Activated B cell treated with CpG ODN at 0.5 μM for 24 hours (primary cell): Measurements from ENCODE around the gene STK24. TPM values are rescaled to one million over a fixed set of nuclear protein-coding genes. Genes with fewer than 3 reads are reported as not detected.

Experiments
- ATAC-seq: fragments of 200-7000 bp; cut with Tn5 transposase; one replicate; pipeline ENCODE4 v1.10.0; 2021; ENCODE audit warnings: low read depth, mild to moderate bottlenecking, moderate library complexity
- CTCF ChIA-PET: fragments of 350-600 bp; sonication (Branson Sonifier 250); formaldehyde crosslinking; loops from one replicate; lab custom pipeline; 2021; ENCODE audit warnings: antibody characterized with exemption; lab: Charles Lee
- POLR2A ChIA-PET: fragments of 350-600 bp; sonication (Branson Sonifier 250); formaldehyde crosslinking; loops from one replicate; lab custom pipeline; 2021; ENCODE audit warnings: antibody characterized with exemption; lab: Charles Lee
- DNase-seq: peaks from one replicate; pipeline ENCODE4 v3.0.0; 2022
- H3K27ac Mint-ChIP-seq: one replicate; pipeline ENCODE4 v1.8.0; 2020; ENCODE audit warnings: mixed read lengths
- H3K27me3 Mint-ChIP-seq: one replicate; pipeline ENCODE4 v1.8.0; 2021; ENCODE audit warnings: mixed read lengths
- H3K36me3 Mint-ChIP-seq: one replicate; pipeline ENCODE4 v1.8.0; 2021; ENCODE audit warnings: low read depth, mixed read lengths
- H3K4me1 Mint-ChIP-seq: one replicate; pipeline ENCODE4 v1.8.0; 2021; ENCODE audit warnings: mixed read lengths
- H3K4me3 Mint-ChIP-seq: one replicate; pipeline ENCODE4 v1.8.0; 2020; ENCODE audit warnings: mild to moderate bottlenecking, mixed read lengths
- H3K9me3 Mint-ChIP-seq: one replicate; pipeline ENCODE4 v1.8.0; 2020; ENCODE audit warnings: mixed read lengths
- intact Hi-C: fragments of 100-400 bp; cut with micrococcal nuclease; formaldehyde crosslinking; loops from one replicate; pipeline ENCODE4 v1.15.1; 2024
- total RNA-seq: library from RNA; stranded (reverse); gene quantifications from 2 replicates; pipeline ENCODE4 v1.2.3, GENCODE V29; 2022
- TF ChIP-seq, protein P1 (sequence below): fragments of 200-600 bp; IDR thresholded peaks from one replicate; pipeline ENCODE4 v1.8.0; 2022; ENCODE audit warnings: antibody characterized with exemption, mild to moderate bottlenecking

The STK24 gene
- total RNA-seq, 1 donor from 2014 or later = 84.8 TPM

DNA sequence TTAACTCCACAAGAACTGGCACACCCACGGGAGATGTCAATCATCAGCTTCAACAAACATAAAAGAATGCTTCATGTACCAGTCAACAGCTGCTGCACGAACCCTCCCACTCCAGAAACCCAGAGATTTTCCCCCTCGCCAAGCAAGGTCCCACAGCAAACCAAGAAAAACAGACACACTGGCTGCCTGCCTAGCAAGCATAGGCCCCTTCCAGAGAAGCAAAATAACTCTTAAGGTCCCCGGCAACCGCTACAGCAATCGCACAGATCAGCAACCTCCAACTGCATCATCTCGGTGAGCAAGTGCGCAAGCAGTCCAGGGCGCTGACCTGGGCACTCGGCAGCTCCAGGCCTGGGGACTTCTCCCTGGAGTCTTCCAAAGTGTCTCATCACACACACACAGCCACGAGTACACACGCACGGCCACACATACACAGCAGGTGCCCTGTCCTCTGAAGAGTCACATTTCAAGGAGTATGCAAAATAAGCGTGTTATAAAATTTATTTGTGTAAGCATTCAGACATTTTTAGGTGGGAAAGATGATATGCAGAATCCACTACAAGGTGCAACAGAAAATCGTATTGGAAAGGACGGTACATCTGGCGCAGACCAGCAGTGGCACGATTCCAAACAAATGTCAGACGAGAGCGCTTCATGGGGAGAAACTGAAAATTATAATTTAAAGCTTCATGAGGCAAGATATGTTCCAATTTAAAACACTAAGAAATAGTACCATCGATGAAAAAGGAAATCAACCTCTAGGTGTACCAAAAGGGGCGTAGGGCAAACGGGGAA lies 125.0 kb downstream of the STK24 start:
- TF ChIP-seq, protein P1, sequence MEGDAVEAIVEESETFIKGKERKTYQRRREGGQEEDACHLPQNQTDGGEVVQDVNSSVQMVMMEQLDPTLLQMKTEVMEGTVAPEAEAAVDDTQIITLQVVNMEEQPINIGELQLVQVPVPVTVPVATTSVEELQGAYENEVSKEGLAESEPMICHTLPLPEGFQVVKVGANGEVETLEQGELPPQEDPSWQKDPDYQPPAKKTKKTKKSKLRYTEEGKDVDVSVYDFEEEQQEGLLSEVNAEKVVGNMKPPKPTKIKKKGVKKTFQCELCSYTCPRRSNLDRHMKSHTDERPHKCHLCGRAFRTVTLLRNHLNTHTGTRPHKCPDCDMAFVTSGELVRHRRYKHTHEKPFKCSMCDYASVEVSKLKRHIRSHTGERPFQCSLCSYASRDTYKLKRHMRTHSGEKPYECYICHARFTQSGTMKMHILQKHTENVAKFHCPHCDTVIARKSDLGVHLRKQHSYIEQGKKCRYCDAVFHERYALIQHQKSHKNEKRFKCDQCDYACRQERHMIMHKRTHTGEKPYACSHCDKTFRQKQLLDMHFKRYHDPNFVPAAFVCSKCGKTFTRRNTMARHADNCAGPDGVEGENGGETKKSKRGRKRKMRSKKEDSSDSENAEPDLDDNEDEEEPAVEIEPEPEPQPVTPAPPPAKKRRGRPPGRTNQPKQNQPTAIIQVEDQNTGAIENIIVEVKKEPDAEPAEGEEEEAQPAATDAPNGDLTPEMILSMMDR = no peak
- Mint-ChIP-seq H3K9me3 (no peaks in the 10 kb centered on the region), H3K27me3 (no peaks in the 10 kb centered on the region), H3K4me3 (no peak overlapping the region), H3K36me3 (peaks cover 82% of the 10 kb centered on the region), H3K4me1 (peaks cover 2% of the 10 kb centered on the region), H3K27ac (no peak overlapping the region)
- intact Hi-C loops = no loop called here
- ChIA-PET POLR2A (no interaction called here), CTCF (interaction anchor here (0.9 to 2.8 kb wide), 2 partner anchors 201 to 222 kb away, joined by 5 to 10 read pairs; no protein-coding TSS in a partner anchor)
- DNase-seq = no peak
- no peak for ATAC-seq

DNA sequence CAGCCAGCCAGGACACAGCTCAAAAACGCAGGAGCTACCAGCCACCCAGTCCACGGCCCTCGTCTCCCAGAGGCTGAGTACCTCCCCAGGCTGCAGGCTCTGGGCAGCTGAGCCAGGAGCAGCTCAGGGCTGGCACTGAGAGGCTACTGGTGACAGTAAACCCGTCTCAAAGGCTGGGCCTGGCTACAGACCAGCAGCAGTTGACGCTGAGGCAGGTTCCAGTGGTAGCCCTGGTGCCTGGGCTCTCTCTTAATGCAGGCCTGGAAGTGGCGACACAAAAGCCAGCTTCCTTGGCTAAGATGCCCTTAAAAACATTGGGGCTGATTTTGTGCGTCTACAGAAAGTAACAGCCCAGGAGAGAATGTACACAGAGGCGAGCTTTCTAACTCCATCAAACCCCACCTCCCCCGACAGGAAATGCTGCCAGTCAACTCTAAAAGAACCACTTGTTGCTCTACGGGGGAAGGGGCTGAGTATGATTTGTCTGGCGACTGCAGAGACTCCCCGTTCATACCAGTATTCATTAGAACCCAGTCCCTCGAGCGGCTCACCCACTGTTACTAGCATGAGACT lies 126.3 kb downstream of the STK24 start:
- Mint-ChIP-seq H3K9me3 (no peaks in the 10 kb centered on the region), H3K27ac (peak overlapping the region; percentile 9), H3K27me3 (no peaks in the 10 kb centered on the region), H3K4me3 (no peak overlapping the region), H3K36me3 (peaks cover 71% of the 10 kb centered on the region), H3K4me1 (peaks cover 3% of the 10 kb centered on the region)
- CTCF ChIA-PET = interaction anchor here (0.9 to 2.8 kb wide), 4 partner anchors 202 to 223 kb away, joined by 5 to 10 read pairs (median 6); no protein-coding TSS in a partner anchor
- DNase-seq (no peak), ATAC-seq (no peak)
- TF ChIP-seq, protein P1 = no peak
- POLR2A ChIA-PET = no interaction called here
- intact Hi-C loops = no loop called here

DNA sequence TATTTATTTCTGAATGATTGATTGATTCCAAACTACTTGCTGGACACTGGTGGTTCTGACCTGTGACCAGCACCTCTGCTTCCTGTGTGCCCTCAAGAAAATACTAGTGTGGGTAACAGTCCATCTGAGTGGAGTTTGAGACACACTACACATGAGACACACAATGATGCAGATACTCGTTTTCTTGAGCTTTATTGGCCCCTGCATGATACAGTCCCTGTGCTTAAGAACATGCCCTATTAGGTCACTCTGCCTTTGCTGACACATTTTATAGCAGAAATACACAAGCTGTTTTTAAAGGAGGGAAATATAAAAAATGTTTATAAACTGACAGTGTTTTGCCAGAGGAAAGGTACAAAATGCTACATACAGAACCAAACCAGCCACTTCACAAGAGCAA lies 126.9 kb downstream of the STK24 start:
- ChIA-PET CTCF (interaction anchor here (0.6 to 2.8 kb wide), 4 partner anchors 128 to 223 kb away, joined by 3 to 10 read pairs (median 6); no protein-coding TSS in a partner anchor), POLR2A (interaction anchor here (0.6 kb wide), 2 partner anchors 120 to 177 kb away, joined by 3 read pairs; no protein-coding TSS in a partner anchor)
- H3K27ac Mint-ChIP-seq = no peak overlapping the region
- no peak overlapping the region for H3K4me3 Mint-ChIP-seq
- H3K9me3 Mint-ChIP-seq = no peaks in the 10 kb centered on the region
- TF ChIP-seq, protein P1 = no peak
- ATAC-seq = no peak
- no peak for DNase-seq
- H3K27me3 Mint-ChIP-seq = no peaks in the 10 kb centered on the region
- H3K4me1 Mint-ChIP-seq = peaks cover 9% of the 10 kb centered on the region
- H3K36me3 Mint-ChIP-seq = peaks cover 65% of the 10 kb centered on the region
- intact Hi-C loops = no loop called here

DNA sequence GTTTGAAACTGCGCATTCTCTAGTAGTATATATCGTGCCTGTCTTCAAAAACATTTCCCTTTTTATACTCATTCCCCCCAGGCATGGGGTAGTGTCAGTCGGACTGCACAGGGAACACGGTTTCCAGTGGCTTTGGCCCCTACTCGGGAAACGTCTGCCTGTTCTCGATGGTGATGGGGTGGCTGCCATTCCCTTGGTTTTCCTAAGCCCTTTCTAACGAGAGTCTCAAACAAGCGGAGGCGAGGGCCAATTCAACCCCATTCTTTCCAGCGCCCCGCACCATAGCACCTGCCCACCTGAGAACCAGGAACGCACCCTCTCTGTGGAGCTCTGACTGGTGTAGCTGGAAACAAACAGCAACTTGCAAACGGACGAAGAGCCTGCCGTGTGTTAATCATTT lies 127.6 kb downstream of the STK24 start:
- CTCF ChIA-PET = interaction anchor here (0.6 to 2.8 kb wide), 3 partner anchors 128 to 224 kb away, joined by 3 to 10 read pairs (median 7); no protein-coding TSS in a partner anchor

More for the DNA sequence above, 127.6 kb downstream of the STK24 start:
- peaks cover 9% of the 10 kb centered on the region for H3K4me1 Mint-ChIP-seq
- DNase-seq (no peak), ATAC-seq (no peak)
- no peak overlapping the region for H3K4me3 Mint-ChIP-seq
- H3K27me3 Mint-ChIP-seq = no peaks in the 10 kb centered on the region
- H3K9me3 Mint-ChIP-seq = no peaks in the 10 kb centered on the region
- POLR2A ChIA-PET = interaction anchor here (0.6 kb wide), 1 partner anchor 178 kb away, joined by 3 read pairs; no protein-coding TSS in a partner anchor
- intact Hi-C loops = loop anchor here (5.0 kb wide), 1 partner anchor 38 kb away; no protein-coding TSS in a partner anchor
- H3K27ac Mint-ChIP-seq = no peak overlapping the region
- TF ChIP-seq, protein P1 = no peak
- H3K36me3 Mint-ChIP-seq = peaks cover 57% of the 10 kb centered on the region
